Testis (tissue), 3 donors: Measurements from ENCODE around the gene STYXL1. TPM values are rescaled to one million over a fixed set of nuclear protein-coding genes. Genes with fewer than 3 reads are reported as not detected.

ENCODE experiments used
- DNase-seq: peaks from one replicate; pipeline ENCODE4 v3.0.0-alpha.2; 2019
- H3K27ac ChIP-seq, 2 donors: fragments of 200-600 bp; sonication (generic); one replicate each; pipeline ENCODE4 v1.5.1; 2019
- H3K27me3 ChIP-seq: fragments of 200-600 bp; sonication (generic); one replicate; pipeline ENCODE4 v1.5.1; 2019
- H3K36me3 ChIP-seq: fragments of 200-600 bp; sonication (generic); one replicate; pipeline ENCODE4 v1.5.1; 2017; ENCODE audit warnings: low read depth; ENCODE audit errors: missing control alignments
- H3K4me1 ChIP-seq: fragments of 200-600 bp; sonication (generic); one replicate; pipeline ENCODE4 v1.5.1; 2019
- H3K4me3 ChIP-seq, 2 donors: fragments of 200-600 bp; sonication (generic); one replicate each; pipeline ENCODE4 v1.5.1; 2017 to 2019
- H3K9me3 ChIP-seq: fragments of 200-600 bp; sonication (generic); one replicate; pipeline ENCODE4 v1.5.1; 2017
- POLR2A ChIP-seq: fragments of 450-650 bp; IDR thresholded peaks from one replicate; pipeline ENCODE4 v1.6.1; 2017; ENCODE audit warnings: antibody characterized with exemption, mild to moderate bottlenecking, moderate library complexity
- WGBS, 2 donors: methylation state at CpG; one replicate each; pipeline ENCODE4 v1.1.5; 2018; 5-methylcytosine and 5-hydroxymethylcytosine counted together
- intact Hi-C: fragments of 100-400 bp; cut with DNase I; formaldehyde crosslinking; loops from one replicate; pipeline ENCODE4 v1.15.1; 2023; ENCODE audit warnings: low total_unique reads
- polyA plus RNA-seq: library from polyadenylated mRNA; stranded (reverse); fragments of 350-450 nt; fragmentation: Illumina TruSeq; extraction: RNeasy Lipid Tissue Mini Kit (QIAGEN cat#74804); gene quantifications from one replicate; pipeline ENCODE4 v1.2.3, GENCODE V29; 2014; ENCODE audit warnings: low read depth, low replicate concordance; ENCODE audit not compliant: insufficient read depth
- total RNA-seq, 2 donors: library from RNA; depleted of rRNA; stranded (reverse); fragments of >200 nt; gene quantifications; one replicate each; pipeline ENCODE4 v1.2.3, GENCODE V29; 2016
- TF ChIP-seq, protein P1 (sequence below), 3 experiments: fragments of 450-650 bp in 2 of 3; fragments of 200-600 bp in 1 of 3; sonication (generic) in 1 of 3; IDR thresholded peaks; one replicate each; pipeline ENCODE4 v1.5.1; 2016 to 2019; ENCODE audit warnings: antibody characterized with exemption in 3 of 3, mild to moderate bottlenecking in 2 of 3, moderate library complexity in 1 of 3

STYXL1 gene
- total and polyA plus RNA-seq, 3 donors from 2014 or later = 47.0 to 122 (median 48.3) TPM

DNA sequence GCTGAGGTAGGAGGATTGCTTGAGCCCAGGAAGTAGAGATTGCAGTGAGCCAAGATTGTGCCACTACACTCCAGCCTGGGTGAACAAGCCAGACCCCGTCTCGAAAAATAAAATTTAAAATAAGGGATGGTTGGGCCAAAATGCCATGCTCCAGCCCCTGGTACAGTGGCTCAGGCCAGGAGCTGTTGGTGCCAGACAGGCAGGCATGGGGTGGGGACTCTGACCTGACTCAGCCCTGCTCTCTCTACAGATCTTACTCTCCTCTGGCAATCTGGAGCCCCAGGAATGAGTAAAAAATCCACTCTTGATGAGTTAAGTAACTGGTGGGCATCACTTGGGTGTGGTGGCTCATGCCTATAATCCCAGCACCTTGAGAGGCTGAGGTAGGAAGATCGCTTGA is 45.0 kb downstream of the STYXL1 start:
- H3K36me3 ChIP-seq = no peaks in the 10 kb centered on the region
- intact Hi-C loops = no loop called here
- WGBS, 2 donors = 83 to 94% methylated on average over 3 of the region's 3 CpGs

GRCh38 chr7:76002139-76002538 is 45.7 kb downstream of the STYXL1 start:
- TF ChIP-seq POLR2A = no peak
- TF ChIP-seq, protein P1, sequence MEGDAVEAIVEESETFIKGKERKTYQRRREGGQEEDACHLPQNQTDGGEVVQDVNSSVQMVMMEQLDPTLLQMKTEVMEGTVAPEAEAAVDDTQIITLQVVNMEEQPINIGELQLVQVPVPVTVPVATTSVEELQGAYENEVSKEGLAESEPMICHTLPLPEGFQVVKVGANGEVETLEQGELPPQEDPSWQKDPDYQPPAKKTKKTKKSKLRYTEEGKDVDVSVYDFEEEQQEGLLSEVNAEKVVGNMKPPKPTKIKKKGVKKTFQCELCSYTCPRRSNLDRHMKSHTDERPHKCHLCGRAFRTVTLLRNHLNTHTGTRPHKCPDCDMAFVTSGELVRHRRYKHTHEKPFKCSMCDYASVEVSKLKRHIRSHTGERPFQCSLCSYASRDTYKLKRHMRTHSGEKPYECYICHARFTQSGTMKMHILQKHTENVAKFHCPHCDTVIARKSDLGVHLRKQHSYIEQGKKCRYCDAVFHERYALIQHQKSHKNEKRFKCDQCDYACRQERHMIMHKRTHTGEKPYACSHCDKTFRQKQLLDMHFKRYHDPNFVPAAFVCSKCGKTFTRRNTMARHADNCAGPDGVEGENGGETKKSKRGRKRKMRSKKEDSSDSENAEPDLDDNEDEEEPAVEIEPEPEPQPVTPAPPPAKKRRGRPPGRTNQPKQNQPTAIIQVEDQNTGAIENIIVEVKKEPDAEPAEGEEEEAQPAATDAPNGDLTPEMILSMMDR (IDR thresholded peaks at IDR 0.05) = no peak
- no peak overlapping the region for H3K4me3 ChIP-seq
- 87 to 95% methylated on average over 6 of the region's 6 CpGs for WGBS, 2 donors
- H3K4me1 ChIP-seq = no peaks in the 10 kb centered on the region
- no peak overlapping the region for H3K27ac ChIP-seq
- no peak for DNase-seq
- H3K9me3 ChIP-seq = no peaks in the 10 kb centered on the region
- intact Hi-C loops = no loop called here
- no peaks in the 10 kb centered on the region for H3K27me3 ChIP-seq
- H3K36me3 ChIP-seq = no peaks in the 10 kb centered on the region

More for the DNA sequence above, 45.0 kb downstream of the STYXL1 start:
- Histone ChIP-seq H3K9me3 (no peaks in the 10 kb centered on the region), H3K4me1 (no peaks in the 10 kb centered on the region), H3K27ac (no peak overlapping the region), H3K4me3 (no peak overlapping the region), H3K27me3 (no peaks in the 10 kb centered on the region)
- TF ChIP-seq, protein P1 (IDR thresholded peaks at IDR 0.05) = no peak
- no peak for TF ChIP-seq POLR2A
- DNase-seq = no peak

DNA sequence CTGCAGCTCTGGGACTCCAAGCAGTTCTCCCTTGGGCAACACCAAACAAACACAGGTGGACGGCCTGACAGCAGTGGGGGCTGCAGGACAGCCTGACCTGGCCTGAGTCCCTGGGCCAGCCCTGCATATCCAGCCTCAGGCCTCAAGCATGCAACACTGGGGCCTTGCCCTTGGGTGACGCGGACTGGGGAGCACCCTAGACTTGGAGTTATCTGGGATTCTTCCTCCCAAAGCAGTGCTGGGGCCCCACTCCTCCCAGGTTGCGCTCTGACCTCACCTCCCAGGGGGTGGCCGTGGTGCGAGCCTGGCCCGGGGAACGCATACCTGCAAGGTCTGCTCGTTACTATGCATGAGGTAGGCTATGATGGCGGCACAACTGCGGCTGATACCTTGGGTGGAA is 47.2 kb downstream of the STYXL1 start:
- no peaks in the 10 kb centered on the region for H3K36me3 ChIP-seq
- DNase-seq = no peak
- no peaks in the 10 kb centered on the region for H3K9me3 ChIP-seq
- H3K4me1 ChIP-seq = no peaks in the 10 kb centered on the region
- H3K27me3 ChIP-seq = no peaks in the 10 kb centered on the region
- WGBS, 2 donors = 92 to 100% methylated on average over 4 to 11 of the region's 11 CpGs
- intact Hi-C loops = no loop called here
- TF ChIP-seq, protein P1 (IDR thresholded peaks at IDR 0.05) = no peak
- no peak for TF ChIP-seq POLR2A
- no peak overlapping the region for H3K27ac ChIP-seq
- no peak overlapping the region for H3K4me3 ChIP-seq

GRCh38 chr7:75998038-75998437 is 49.8 kb downstream of the STYXL1 start:
- Histone ChIP-seq H3K36me3 (no peaks in the 10 kb centered on the region), H3K4me3 (no peak overlapping the region), H3K27ac (no peak overlapping the region), H3K27me3 (no peaks in the 10 kb centered on the region), H3K4me1 (peaks cover 14% of the 10 kb centered on the region), H3K9me3 (no peaks in the 10 kb centered on the region)
- DNase-seq = no peak
- 85 to 100% methylated on average over 1 of the region's 1 CpG for WGBS, 2 donors
- intact Hi-C loops = no loop called here
- TF ChIP-seq POLR2A = no peak
- TF ChIP-seq, protein P1 (IDR thresholded peaks at IDR 0.05) = no peak

- no peaks in the 10 kb centered on the region for H3K36me3 ChIP-seq
- 74 to 84% methylated on average over 4 of the region's 4 CpGs for WGBS, 2 donors
- no peak overlapping the region for H3K27ac ChIP-seq
- peaks cover 24% of the 10 kb centered on the region for H3K4me1 ChIP-seq
- no peak for DNase-seq
- H3K4me3 ChIP-seq = no peak overlapping the region
- no peak for TF ChIP-seq POLR2A
- TF ChIP-seq, protein P1 (IDR thresholded peaks at IDR 0.05) = no peak
- H3K9me3 ChIP-seq = no peaks in the 10 kb centered on the region
- no peaks in the 10 kb centered on the region for H3K27me3 ChIP-seq
- intact Hi-C loops = no loop called here
Observed at GRCh38 chr7:75996476-75996875, 51.3 kb downstream of the STYXL1 start.
